ENCODE measurements around the gene LRP1B. TPM values are rescaled to one million over a fixed set of nuclear protein-coding genes. Genes with fewer than 3 reads are reported as not detected.

Gene LRP1B
- total and polyA plus RNA-seq, 8 donors, result 0.03 to 1.6 (median 0.84) TPM

DNA sequence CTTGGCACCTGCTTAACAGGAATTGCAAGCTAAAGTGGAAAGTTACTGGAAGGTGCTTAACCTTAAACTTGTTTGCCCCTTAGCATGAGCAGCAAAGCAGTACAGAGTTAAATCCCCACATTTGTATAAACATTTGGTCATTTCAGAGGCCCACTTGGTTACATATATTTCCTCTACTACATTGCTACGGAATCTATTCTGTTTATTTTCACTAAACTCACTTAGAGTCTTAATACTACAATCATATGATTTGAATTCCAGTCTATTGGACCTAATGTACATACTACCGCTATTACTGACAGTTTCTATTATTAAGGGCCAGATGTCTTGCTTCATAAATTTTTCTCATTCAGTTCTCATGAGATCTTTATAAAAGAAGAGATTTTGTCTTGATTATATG lies 1294.0 kb downstream of the LRP1B start:
- intact Hi-C loops (cut with DNase I), result no loop called here

DNA sequence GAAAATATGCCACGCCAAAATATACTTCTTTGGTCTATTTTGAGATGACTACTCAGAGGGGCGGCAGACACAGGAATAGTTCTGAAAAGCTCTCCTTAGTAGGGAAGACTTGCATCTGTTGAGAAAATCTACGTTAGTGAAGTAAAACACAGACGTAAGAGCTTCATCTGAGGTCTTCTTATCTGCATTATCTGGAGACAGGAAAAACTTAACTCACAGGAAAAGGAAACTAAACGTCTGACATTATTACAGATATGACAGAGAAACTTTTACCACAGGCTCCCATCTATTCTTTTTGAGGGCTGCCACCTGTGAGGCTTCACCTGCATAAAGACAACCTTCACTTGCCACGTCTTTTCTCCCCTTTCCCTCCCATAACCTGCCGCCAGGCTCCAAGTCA lies 1295.7 kb downstream of the LRP1B start:
- Histone ChIP-seq H3K4me1 (no peaks in the 10 kb centered on the region), H3K27ac (no peak overlapping the region), H3K4me3 (no peak overlapping the region), H3K9me3 (peaks cover 0 to 2% of the 10 kb centered on the region in 2 donors), H3K27me3 (no peaks in the 10 kb centered on the region), H3K36me3 (no peaks in the 10 kb centered on the region)
- TF ChIP-seq, protein P1, sequence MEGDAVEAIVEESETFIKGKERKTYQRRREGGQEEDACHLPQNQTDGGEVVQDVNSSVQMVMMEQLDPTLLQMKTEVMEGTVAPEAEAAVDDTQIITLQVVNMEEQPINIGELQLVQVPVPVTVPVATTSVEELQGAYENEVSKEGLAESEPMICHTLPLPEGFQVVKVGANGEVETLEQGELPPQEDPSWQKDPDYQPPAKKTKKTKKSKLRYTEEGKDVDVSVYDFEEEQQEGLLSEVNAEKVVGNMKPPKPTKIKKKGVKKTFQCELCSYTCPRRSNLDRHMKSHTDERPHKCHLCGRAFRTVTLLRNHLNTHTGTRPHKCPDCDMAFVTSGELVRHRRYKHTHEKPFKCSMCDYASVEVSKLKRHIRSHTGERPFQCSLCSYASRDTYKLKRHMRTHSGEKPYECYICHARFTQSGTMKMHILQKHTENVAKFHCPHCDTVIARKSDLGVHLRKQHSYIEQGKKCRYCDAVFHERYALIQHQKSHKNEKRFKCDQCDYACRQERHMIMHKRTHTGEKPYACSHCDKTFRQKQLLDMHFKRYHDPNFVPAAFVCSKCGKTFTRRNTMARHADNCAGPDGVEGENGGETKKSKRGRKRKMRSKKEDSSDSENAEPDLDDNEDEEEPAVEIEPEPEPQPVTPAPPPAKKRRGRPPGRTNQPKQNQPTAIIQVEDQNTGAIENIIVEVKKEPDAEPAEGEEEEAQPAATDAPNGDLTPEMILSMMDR (IDR thresholded peaks at IDR 0.05), result no peak
- intact Hi-C loops (cut with DNase I), result no loop called here
- no peak for ATAC-seq
- DNase-seq, result no peak

More for the DNA sequence above, 1294.0 kb downstream of the LRP1B start:
- Histone ChIP-seq H3K4me3 (no peak overlapping the region), H3K36me3 (no peaks in the 10 kb centered on the region), H3K27ac (no peak overlapping the region), H3K9me3 (no peaks in the 10 kb centered on the region), H3K4me1 (no peaks in the 10 kb centered on the region), H3K27me3 (no peaks in the 10 kb centered on the region)
- TF ChIP-seq, protein P1 (IDR thresholded peaks at IDR 0.05), result no peak
- DNase-seq, result no peak
- no peak for ATAC-seq

DNA sequence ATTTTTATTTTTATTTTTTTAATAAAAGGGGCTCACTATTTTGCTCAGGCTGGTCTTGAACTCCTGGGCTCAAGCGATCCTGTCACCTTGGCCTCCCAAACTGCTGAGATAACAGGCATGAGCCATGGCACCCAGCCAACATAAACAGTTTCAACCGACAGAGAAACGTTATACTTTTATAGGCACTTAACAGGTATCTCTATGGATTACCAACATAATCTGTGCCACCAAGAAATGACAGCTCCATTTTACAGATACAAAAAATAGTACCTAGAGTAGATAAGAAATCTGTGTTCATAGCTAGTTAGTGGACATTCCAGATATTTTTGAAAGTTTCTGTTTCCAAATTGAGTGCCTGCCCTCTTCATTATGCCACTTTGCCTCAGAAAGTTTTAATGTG lies 1316.7 kb downstream of the LRP1B start:
- no peaks in the 10 kb centered on the region for H3K4me1 ChIP-seq
- TF ChIP-seq, protein P1 (IDR thresholded peaks at IDR 0.05), result no peak
- no peak overlapping the region for H3K4me3 ChIP-seq
- no peaks in the 10 kb centered on the region for H3K36me3 ChIP-seq
- H3K27ac ChIP-seq, result no peak overlapping the region
- peaks cover 0 to 4% of the 10 kb centered on the region in 2 donors for H3K9me3 ChIP-seq
- intact Hi-C loops (cut with DNase I), result no loop called here
- H3K27me3 ChIP-seq, result no peaks in the 10 kb centered on the region
- ATAC-seq, result no peak
- no peak for DNase-seq

DNA sequence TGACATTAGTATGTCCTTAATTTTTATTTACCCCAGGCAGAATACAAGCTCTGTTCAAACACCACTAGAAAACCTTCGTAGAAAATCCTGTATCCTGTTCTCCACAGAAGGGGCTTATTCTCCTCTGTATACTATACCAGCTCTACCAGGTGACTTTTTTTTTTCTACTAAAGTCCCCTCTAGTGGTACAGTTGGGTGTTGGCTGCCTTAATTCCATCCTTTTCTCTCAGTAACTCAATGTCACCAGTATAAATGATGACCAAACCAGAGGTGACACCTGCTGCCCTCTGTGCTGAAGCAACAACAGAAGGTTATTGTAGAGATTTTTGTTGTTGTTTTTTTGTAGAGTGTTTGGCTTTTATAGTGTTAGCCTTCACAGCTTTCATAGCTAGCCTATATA lies 1322.0 kb downstream of the LRP1B start:
- no peaks in the 10 kb centered on the region for H3K9me3 ChIP-seq
- no peak overlapping the region for H3K4me3 ChIP-seq
- TF ChIP-seq, protein P1 (IDR thresholded peaks at IDR 0.05), result no peak
- no peaks in the 10 kb centered on the region for H3K4me1 ChIP-seq
- intact Hi-C loops (cut with DNase I), result no loop called here
- H3K36me3 ChIP-seq, result no peaks in the 10 kb centered on the region
- no peaks in the 10 kb centered on the region for H3K27me3 ChIP-seq
- no peak for DNase-seq
- no peak for ATAC-seq
- no peak overlapping the region for H3K27ac ChIP-seq

DNA sequence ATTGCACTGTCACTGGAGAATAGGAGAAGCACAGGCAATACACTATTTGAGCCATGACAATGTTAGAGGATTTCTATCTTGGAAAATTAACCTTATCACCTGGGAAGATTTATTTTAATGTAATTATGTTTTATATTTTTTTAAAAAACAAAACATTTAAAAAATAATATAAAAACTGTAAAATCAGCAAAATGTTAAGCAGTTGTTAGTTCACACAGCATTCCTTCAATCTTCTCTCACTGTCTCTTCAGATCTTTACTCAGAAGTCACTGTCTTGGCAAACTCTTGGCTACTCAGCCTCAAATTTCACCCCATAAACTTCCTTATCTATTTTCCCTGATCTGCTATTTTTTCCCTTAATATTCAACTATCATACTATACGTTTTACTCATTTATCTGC lies 1322.6 kb downstream of the LRP1B start:
- TF ChIP-seq, protein P1 (IDR thresholded peaks at IDR 0.05), result no peak
- Histone ChIP-seq H3K36me3 (no peaks in the 10 kb centered on the region), H3K27ac (no peak overlapping the region), H3K4me3 (no peak overlapping the region), H3K9me3 (no peaks in the 10 kb centered on the region), H3K4me1 (no peaks in the 10 kb centered on the region), H3K27me3 (no peaks in the 10 kb centered on the region)
- DNase-seq (no peak), ATAC-seq (no peak)
- intact Hi-C loops (cut with DNase I), result no loop called here

Data from left lung (tissue), 10 donors.